ENCODE data around the gene GABRG3. TPM values are rescaled to one million over a fixed set of nuclear protein-coding genes. Genes with fewer than 3 reads are reported as not detected.

Gene GABRG3
- total and polyA plus RNA-seq, 2 of the 4 experiments (the other 2 are of a cell fraction): not detected

- Histone ChIP-seq H4K8ac (ENCODE audit: low read depth in 2 of 2, low read length in 2 of 2) (no peak overlapping the region), H3K27me3 (ENCODE audit: control insufficient read depth, insufficient read depth, low read length) (no peaks in the 10 kb centered on the region), H3K4ac (ENCODE audit: low read depth, low read length) (no peak overlapping the region), H3K4me3 (ENCODE audit: insufficient read depth, low read depth, low read length) (no peak overlapping the region), H3K79me1 (ENCODE audit: low read depth in 1 of 2, low read length in 2 of 2) (no peaks in the 10 kb centered on the region), H2BK15ac (ENCODE audit: low read depth, low read length) (no peak overlapping the region), H4K91ac (ENCODE audit: insufficient read depth, low read depth, low read length) (no peak overlapping the region), H3K9ac (ENCODE audit: low read depth, low read length) (no peak overlapping the region), H3K27ac (ENCODE audit: insufficient read depth, low read length) (no peak overlapping the region), H3K36me3 (ENCODE audit: control insufficient read depth, insufficient read depth, low read length) (no peaks in the 10 kb centered on the region), H2AK9ac (replicated peaks; ENCODE audit: low read depth, low read length, poor library complexity) (no peak overlapping the region), H2BK120ac (ENCODE audit: low read depth, low read length) (no peak overlapping the region), H4K20me1 (ENCODE audit: insufficient read depth, low read length) (no peaks in the 10 kb centered on the region), H3K18ac (ENCODE audit: low read depth, low read length) (no peak overlapping the region), H3K23ac (ENCODE audit: low read depth, low read length) (no peak overlapping the region), H2AFZ (replicated peaks; ENCODE audit: low read length, poor library complexity) (no peak overlapping the region), H3K4me2 (ENCODE audit: low read depth, low read length) (no peak overlapping the region), H3K14ac (replicated peaks; ENCODE audit: low read depth, low read length) (no peak overlapping the region), H2BK20ac (ENCODE audit: low read depth, low read length) (no peak overlapping the region), H2AK5ac (ENCODE audit: low read depth, low read length) (no peak overlapping the region), H3K9me1 (ENCODE audit: insufficient read depth, low read length) (no peaks in the 10 kb centered on the region), H2BK5ac (ENCODE audit: low read depth, low read length, poor library complexity, severe bottlenecking) (no peak overlapping the region), H3K56ac (ENCODE audit: extremely low read depth, insufficient read depth, low read length) (no peak overlapping the region), H4K5ac (ENCODE audit: low read depth, low read length) (no peak overlapping the region), H3K9me3 (ENCODE audit: control insufficient read depth, insufficient read depth, low read length) (peaks cover 20% of the 10 kb centered on the region), H3K4me1 (ENCODE audit: control insufficient read depth, insufficient read depth, low read length) (no peaks in the 10 kb centered on the region)
- BruUV-seq (replicated peaks): no TSS peak
- dilution Hi-C loops (cut with HindIII; ENCODE audit: low sequenced_read_pairs, unreplicated experiment): no loop called here
- POLR2A ChIA-PET (ENCODE audit: unreplicated experiment): no interaction called here
- CTCF ChIA-PET: no interaction called here
- ATAC-seq (ENCODE audit: low read depth) (no peak), DNase-seq (no peak)
- intact Hi-C loops (cut with micrococcal nuclease): no loop called here
- in situ Hi-C loops (cut with MboI; ENCODE audit: low sequenced_read_pairs): no loop called here
- TF ChIP-seq NFE2L2 (IDR thresholded peaks at IDR 0.05; ENCODE audit: low read depth, low read length) (no peak), ELK1 (IDR thresholded peaks at IDR 0.05; ENCODE audit: borderline replicate concordance, low read depth, low read length) (no peak)
These were observed 301.4 kb downstream of the GABRG3 start for GRCh38 chr15:27272427-27272826.

Data from IMR-90 (cell line).